KMS-11 (cell line): ENCODE results near the gene HASPIN.
"Not testable (repeated sequence)": the region's sequence is repeated elsewhere in the genome, so short reads cannot be mapped to it uniquely, and the experiment has no call there.

Experiments used
- H2AFZ ChIP-seq: fragments of 200-600 bp; sonication (generic); 2 replicates; pipeline ENCODE4 v1.6.1; 2016; ENCODE audit warnings: antibody characterized with exemption, mixed run types, low read depth
- H3K27ac ChIP-seq: fragments of 200-600 bp; sonication (generic); 2 replicates; pipeline ENCODE4 v1.6.1; 2016; ENCODE audit warnings: mild to moderate bottlenecking, mixed run types
- H3K27me3 ChIP-seq: fragments of 200-600 bp; sonication (generic); 2 replicates; pipeline ENCODE4 v1.6.1; 2017; ENCODE audit warnings: mild to moderate bottlenecking, low read depth, mixed run types, moderate library complexity; ENCODE audit not compliant: insufficient read depth
- H3K36me3 ChIP-seq: fragments of 200-600 bp; sonication (generic); 2 replicates; pipeline ENCODE4 v1.6.1; 2017; ENCODE audit warnings: mild to moderate bottlenecking, mixed run types; ENCODE audit not compliant: insufficient read depth
- H3K4me1 ChIP-seq: fragments of 200-600 bp; sonication (generic); 2 replicates; pipeline ENCODE4 v1.6.1; 2016; ENCODE audit warnings: mild to moderate bottlenecking, low read depth, mixed run types; ENCODE audit not compliant: poor library complexity, severe bottlenecking
- H3K4me2 ChIP-seq: fragments of 200-600 bp; sonication (generic); 2 replicates; pipeline ENCODE4 v1.7.0; 2016; ENCODE audit warnings: mild to moderate bottlenecking, mixed run types
- H3K4me3 ChIP-seq: fragments of 200-600 bp; sonication (generic); IDR thresholded peaks from 2 replicates; pipeline ENCODE4 v1.6.1; 2017; ENCODE audit warnings: low read depth, low read length, mixed read lengths; ENCODE audit not compliant: insufficient read depth
- H3K79me2 ChIP-seq: fragments of 200-600 bp; sonication (generic); 2 replicates; pipeline ENCODE4 v1.6.1; 2016; ENCODE audit warnings: low read depth, mixed run types; ENCODE audit not compliant: insufficient read depth
- H3K9ac ChIP-seq: fragments of 200-600 bp; sonication (generic); 2 replicates; pipeline ENCODE4 v1.6.1; 2016; ENCODE audit warnings: mild to moderate bottlenecking, mixed run types
- H4K20me1 ChIP-seq: fragments of 200-600 bp; sonication (generic); 2 replicates; pipeline ENCODE4 v1.6.1; 2016; ENCODE audit warnings: mild to moderate bottlenecking, mixed run types; ENCODE audit not compliant: insufficient read depth
- CTCF ChIP-seq: fragments of 200-600 bp; sonication (generic); conservative IDR thresholded peaks from 2 replicates; pipeline ENCODE4 v1.6.1; 2017; ENCODE audit warnings: low read depth, mild to moderate bottlenecking, antibody characterized with exemption, low read length, moderate library complexity, mixed read lengths

HASPIN gene

GRCh38 chr17:3732210-3732621, 8.5 kb downstream of the HASPIN start:
- H3K27ac ChIP-seq = no peak overlapping the region
- no peaks in the 10 kb centered on the region for H4K20me1 ChIP-seq
- H3K27me3 ChIP-seq = no peaks in the 10 kb centered on the region
- H2AFZ ChIP-seq = no peak overlapping the region
- H3K9ac ChIP-seq = no peak overlapping the region
- H3K79me2 ChIP-seq = no peaks in the 10 kb centered on the region
- H3K36me3 ChIP-seq = no peaks in the 10 kb centered on the region
- no peak overlapping the region for H3K4me3 ChIP-seq
- no peak overlapping the region for H3K4me2 ChIP-seq
- no peak for TF ChIP-seq CTCF
- H3K4me1 ChIP-seq = no peaks in the 10 kb centered on the region

GRCh38 chr17:3734911-3735276, 11.2 kb downstream of the HASPIN start:
- not testable (repeated sequence) for H2AFZ ChIP-seq, H3K9ac ChIP-seq, H3K79me2 ChIP-seq, H3K4me1 ChIP-seq, H3K4me2 ChIP-seq, H3K27me3 ChIP-seq, H3K4me3 ChIP-seq, H3K36me3 ChIP-seq, H3K27ac ChIP-seq, H4K20me1 ChIP-seq

DNA sequence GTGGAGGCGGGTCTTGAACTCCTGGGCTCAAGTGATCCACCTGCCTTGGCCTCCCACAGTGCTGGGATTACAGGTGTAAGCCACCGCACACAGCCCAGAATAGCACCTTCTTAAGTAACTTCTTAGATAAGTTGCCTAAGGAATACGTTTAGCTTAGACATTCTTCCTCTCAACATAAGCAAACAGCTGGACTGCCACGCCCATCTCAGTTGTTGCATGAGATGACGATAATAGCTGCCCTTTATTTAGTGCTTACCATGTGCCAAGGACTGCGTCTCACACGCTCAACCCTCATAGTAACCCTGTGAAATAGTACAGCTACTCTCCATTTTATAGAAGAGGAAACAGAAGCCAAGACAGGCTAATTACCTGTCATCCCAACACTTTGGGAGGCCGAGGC, 11.8 kb downstream of the HASPIN start:
- Histone ChIP-seq H3K9ac (no peak overlapping the region), H3K27me3 (0 out of 2 replicates have a peak, but pooled peaks cover 2% of the 10 kb centered on the region), H3K36me3 (no peaks in the 10 kb centered on the region), H2AFZ (no peak overlapping the region), H3K4me1 (no peaks in the 10 kb centered on the region), H3K4me3 (no peak overlapping the region), H3K79me2 (no peaks in the 10 kb centered on the region), H3K4me2 (no peak overlapping the region), H4K20me1 (no peaks in the 10 kb centered on the region), H3K27ac (no peak overlapping the region)
- no peak for TF ChIP-seq CTCF

DNA sequence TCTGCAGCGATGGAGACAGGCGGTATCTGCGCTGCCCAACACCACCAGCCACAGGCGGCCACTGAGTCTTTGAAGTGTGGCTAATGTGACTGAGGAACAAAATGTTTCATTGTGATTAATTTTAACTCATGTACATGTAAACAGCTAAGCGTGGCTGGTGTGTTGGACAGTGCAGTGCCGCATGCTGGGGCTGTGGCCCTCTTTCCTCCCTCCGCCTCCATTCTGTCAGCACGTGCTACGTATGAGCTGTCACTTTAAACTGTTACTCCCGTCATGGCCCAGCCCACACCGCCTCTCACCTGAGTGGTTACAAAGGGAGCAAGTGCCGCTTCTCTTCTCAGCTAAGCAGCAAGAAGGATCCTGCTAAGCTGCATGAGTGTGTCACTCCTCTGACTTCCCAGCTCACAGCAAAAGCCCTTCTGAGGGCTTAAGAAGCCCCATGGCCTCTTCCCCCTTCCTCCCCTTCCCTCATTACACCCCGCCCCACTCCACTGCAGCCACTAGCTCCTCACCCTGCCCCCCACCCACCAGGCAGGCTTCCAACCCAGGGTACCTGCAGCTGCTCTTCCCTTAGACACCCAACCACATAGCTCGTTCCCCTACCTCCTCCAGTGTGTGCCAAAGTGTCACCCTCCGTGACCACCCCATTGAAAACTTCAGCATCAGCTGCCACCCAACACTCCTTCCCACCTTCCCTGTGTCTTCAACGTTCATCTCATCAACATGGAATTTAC, 15.0 kb downstream of the HASPIN start:
- H3K4me2 ChIP-seq = no peak overlapping the region
- H4K20me1 ChIP-seq = no peaks in the 10 kb centered on the region
- H3K36me3 ChIP-seq = no peaks in the 10 kb centered on the region
- H3K27me3 ChIP-seq = 0 out of 2 replicates have a peak, but pooled peaks cover 2% of the 10 kb centered on the region
- no peak for TF ChIP-seq CTCF
- H3K79me2 ChIP-seq = no peaks in the 10 kb centered on the region
- H3K27ac ChIP-seq = no peak overlapping the region
- H2AFZ ChIP-seq = no peak overlapping the region
- no peak overlapping the region for H3K4me3 ChIP-seq
- no peak overlapping the region for H3K9ac ChIP-seq
- H3K4me1 ChIP-seq = no peaks in the 10 kb centered on the region

DNA sequence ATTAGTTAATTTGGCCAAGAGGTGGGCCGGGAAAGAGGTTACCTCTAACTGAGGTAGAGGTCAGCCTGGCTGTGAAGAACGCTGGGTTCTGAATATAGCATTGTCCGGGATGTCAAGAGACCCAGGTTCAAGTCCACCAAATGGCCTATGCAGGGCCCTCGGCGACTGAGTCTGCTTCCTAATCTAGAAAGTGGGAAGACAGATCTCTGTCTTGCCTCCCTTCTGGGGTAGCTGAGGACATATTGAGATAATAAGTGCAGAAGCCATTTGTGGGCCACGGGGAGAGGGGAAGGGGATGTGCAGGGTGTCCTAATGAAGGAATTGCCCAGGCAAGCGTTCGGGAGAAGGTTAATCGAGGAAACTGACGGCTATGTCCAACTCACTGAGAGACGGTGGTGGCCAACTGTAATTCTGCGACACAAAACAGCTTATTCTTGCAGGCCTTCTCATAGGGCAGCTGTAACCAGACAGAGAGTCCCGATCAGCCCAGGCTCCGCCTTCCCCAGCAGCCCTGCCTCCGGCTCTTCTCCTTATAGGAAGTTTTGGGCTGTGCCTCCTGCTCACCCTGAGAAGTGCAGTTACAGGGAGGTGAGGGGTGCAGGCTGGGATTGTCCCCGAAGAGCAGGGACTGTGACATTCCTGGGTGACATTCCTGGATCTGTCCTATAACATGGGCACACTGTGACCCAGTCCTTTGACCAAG, 15.9 kb downstream of the HASPIN start:
- H4K20me1 ChIP-seq = no peaks in the 10 kb centered on the region
- H3K27ac ChIP-seq = no peak overlapping the region
- no peaks in the 10 kb centered on the region for H3K79me2 ChIP-seq
- H3K36me3 ChIP-seq = no peaks in the 10 kb centered on the region
- H3K4me3 ChIP-seq = no peak overlapping the region
- H3K27me3 ChIP-seq = 0 out of 2 replicates have a peak, but pooled peaks cover 2% of the 10 kb centered on the region
- H3K4me1 ChIP-seq = no peaks in the 10 kb centered on the region
- TF ChIP-seq CTCF = no peak
- H2AFZ ChIP-seq = no peak overlapping the region
- H3K9ac ChIP-seq = no peak overlapping the region
- H3K4me2 ChIP-seq = no peak overlapping the region
